Measurements from ENCODE around the gene SPAG6.
A peak's percentile ranks its signal among the peaks of the same experiment; 100 is the strongest.

Gene SPAG6

DNA sequence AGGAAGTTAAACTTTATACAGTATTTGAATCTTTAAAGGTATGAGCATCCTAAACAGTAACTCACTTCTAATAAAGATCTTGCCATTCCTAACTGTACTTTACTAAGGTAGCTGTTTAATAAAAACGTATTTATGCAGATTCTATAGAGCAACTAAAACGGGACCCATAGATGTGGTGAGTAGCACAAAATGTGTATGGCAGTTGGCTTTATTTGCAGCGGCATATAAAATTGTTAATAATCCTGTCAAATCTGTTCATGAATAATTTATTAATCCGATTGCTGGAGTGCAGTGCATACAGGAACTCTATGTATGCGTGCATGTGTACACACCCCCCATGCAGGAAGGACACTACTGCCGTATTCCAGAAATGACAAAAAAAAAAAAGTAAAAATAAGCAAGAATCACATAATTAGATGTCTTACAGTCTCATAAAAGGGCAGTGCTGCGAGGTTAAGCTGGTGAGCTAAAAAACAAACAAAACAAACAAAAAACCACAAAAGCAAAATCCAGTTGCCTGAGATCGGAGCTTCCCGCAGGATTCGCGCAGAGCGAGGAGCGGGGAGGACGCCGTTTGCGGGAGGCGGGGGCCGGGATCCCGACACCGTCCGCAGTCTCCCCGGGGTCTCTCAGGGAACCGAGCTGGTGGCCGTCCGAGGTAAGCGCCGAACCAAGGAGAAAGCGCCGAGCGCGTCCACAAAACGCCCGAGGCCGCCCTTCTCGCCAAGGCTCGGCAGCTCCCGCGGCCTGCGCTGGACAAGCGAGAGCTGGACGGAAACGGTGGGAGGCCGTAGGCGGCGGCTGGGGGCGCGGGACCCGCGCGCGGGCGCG is 29.6 kb upstream of the SPAG6 start (continued):
- TF ChIP-seq PRDM10 (tag by site-specific recombination; IDR thresholded peaks at IDR 0.05), result peak; percentile 58
- TF ChIP-seq ZSCAN30 (tag by site-specific recombination; IDR thresholded peaks at IDR 0.05), result 0 out of 2 replicates have a peak, but pooled peaks have one; percentile 40
- TF ChIP-seq KLF10 (tag by site-specific recombination; IDR thresholded peaks at IDR 0.05), result peak; percentile 71
- TF ChIP-seq, protein P1, sequence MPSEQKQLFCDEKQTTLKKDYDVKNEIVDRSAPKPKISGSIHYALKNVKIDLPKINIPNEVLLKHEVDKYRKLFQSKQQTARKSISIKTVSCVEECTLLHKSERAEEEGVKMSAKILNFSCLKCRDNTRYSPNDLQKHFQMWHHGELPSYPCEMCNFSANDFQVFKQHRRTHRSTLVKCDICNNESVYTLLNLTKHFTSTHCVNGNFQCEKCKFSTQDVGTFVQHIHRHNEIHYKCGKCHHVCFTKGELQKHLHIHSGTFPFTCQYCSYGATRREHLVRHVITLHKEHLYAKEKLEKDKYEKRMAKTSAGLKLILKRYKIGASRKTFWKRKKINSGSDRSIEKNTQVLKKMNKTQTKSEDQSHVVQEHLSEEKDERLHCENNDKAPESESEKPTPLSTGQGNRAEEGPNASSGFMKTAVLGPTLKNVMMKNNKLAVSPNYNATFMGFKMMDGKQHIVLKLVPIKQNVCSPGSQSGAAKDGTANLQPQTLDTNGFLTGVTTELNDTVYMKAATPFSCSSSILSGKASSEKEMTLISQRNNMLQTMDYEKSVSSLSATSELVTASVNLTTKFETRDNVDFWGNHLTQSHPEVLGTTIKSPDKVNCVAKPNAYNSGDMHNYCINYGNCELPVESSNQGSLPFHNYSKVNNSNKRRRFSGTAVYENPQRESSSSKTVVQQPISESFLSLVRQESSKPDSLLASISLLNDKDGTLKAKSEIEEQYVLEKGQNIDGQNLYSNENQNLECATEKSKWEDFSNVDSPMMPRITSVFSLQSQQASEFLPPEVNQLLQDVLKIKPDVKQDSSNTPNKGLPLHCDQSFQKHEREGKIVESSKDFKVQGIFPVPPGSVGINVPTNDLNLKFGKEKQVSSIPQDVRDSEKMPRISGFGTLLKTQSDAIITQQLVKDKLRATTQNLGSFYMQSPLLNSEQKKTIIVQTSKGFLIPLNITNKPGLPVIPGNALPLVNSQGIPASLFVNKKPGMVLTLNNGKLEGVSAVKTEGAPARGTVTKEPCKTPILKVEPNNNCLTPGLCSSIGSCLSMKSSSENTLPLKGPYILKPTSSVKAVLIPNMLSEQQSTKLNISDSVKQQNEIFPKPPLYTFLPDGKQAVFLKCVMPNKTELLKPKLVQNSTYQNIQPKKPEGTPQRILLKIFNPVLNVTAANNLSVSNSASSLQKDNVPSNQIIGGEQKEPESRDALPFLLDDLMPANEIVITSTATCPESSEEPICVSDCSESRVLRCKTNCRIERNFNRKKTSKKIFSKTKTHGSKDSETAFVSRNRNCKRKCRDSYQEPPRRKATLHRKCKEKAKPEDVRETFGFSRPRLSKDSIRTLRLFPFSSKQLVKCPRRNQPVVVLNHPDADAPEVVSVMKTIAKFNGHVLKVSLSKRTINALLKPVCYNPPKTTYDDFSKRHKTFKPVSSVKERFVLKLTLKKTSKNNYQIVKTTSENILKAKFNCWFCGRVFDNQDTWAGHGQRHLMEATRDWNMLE (tag by site-specific recombination; conservative IDR thresholded peaks at IDR 0.05; ENCODE audit: low read depth), result 0 out of 2 replicates have a peak, but pooled peaks have one; percentile 13
- TF ChIP-seq BCL11A (tag by site-specific recombination; IDR thresholded peaks at IDR 0.05; ENCODE audit: low read depth), result peak; percentile 75
- peak; percentile 65; the same call in 1 of the 2 replicates for TF ChIP-seq KLF9 (tag by site-specific recombination; IDR thresholded peaks at IDR 0.05; ENCODE audit: low read depth)
- peak; percentile 62; the same call in 1 of the 2 replicates for TF ChIP-seq ZNF24 (tag by site-specific recombination; IDR thresholded peaks at IDR 0.05)
- peak; percentile 36; the same call in 1 of the 2 replicates for TF ChIP-seq ZNF18 (tag by site-specific recombination; IDR thresholded peaks at IDR 0.05)
- no peak for TF ChIP-seq ZNF138 (tag by site-specific recombination; IDR thresholded peaks at IDR 0.05; ENCODE audit: borderline replicate concordance)
- no peak for TF ChIP-seq HOXC10 (CRISPR knock-in tag; IDR thresholded peaks at IDR 0.05)
- no peak for TF ChIP-seq ZSCAN16 (tag by site-specific recombination; IDR thresholded peaks at IDR 0.05)
- TF ChIP-seq, protein P2, sequence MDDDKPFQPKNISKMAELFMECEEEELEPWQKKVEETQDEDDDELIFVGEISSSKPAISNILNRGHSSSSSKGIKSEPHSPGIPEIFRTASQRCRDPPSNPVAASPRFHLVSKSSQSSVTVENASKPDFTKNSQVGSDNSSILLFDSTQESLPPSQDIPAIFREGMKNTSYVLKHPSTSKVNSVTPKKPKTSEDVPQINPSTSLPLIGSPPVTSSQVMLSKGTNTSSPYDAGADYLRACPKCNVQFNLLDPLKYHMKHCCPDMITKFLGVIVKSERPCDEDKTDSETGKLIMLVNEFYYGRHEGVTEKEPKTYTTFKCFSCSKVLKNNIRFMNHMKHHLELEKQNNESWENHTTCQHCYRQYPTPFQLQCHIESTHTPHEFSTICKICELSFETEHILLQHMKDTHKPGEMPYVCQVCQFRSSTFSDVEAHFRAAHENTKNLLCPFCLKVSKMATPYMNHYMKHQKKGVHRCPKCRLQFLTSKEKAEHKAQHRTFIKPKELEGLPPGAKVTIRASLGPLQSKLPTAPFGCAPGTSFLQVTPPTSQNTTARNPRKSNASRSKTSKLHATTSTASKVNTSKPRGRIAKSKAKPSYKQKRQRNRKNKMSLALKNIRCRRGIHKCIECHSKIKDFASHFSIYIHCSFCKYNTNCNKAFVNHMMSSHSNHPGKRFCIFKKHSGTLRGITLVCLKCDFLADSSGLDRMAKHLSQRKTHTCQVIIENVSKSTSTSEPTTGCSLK (tag by site-specific recombination; IDR thresholded peaks at IDR 0.05), result no peak
- TF ChIP-seq OVOL3 (tag by site-specific recombination; IDR thresholded peaks at IDR 0.05), result 0 out of 2 replicates have a peak, but pooled peaks have one; percentile 50
- no peak for TF ChIP-seq ZNF239 (tag by site-specific recombination; IDR thresholded peaks at IDR 0.05)
- 0 out of 2 replicates have a peak, but pooled peaks have one; percentile 38 for TF ChIP-seq ZNF391 (tag by site-specific recombination; IDR thresholded peaks at IDR 0.05; ENCODE audit: borderline replicate concordance, low read depth)
- TF ChIP-seq KLF16 (tag by site-specific recombination; IDR thresholded peaks at IDR 0.05), result peak; percentile 86
- TF ChIP-seq ZEB2 (tag by site-specific recombination; IDR thresholded peaks at IDR 0.05), result peak; percentile 62
- TF ChIP-seq ZNF248 (tag by site-specific recombination; IDR thresholded peaks at IDR 0.05), result no peak
- no peak; the same call in 1 of the 2 replicates for TF ChIP-seq PRDM4 (tag by site-specific recombination; IDR thresholded peaks at IDR 0.05)
- TF ChIP-seq, protein P3, sequence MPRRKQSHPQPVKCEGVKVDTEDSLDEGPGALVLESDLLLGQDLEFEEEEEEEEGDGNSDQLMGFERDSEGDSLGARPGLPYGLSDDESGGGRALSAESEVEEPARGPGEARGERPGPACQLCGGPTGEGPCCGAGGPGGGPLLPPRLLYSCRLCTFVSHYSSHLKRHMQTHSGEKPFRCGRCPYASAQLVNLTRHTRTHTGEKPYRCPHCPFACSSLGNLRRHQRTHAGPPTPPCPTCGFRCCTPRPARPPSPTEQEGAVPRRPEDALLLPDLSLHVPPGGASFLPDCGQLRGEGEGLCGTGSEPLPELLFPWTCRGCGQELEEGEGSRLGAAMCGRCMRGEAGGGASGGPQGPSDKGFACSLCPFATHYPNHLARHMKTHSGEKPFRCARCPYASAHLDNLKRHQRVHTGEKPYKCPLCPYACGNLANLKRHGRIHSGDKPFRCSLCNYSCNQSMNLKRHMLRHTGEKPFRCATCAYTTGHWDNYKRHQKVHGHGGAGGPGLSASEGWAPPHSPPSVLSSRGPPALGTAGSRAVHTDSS (tag by site-specific recombination; IDR thresholded peaks at IDR 0.05), result no peak
- TF ChIP-seq ZNF335 (tag by site-specific recombination; conservative IDR thresholded peaks at IDR 0.05), result peak; percentile 96

Measured in HEK293 (cell line).